K562 (cell line): ENCODE measurements around the gene SSTR1. TPM values are rescaled to one million over a fixed set of nuclear protein-coding genes. Genes with fewer than 3 reads are reported as not detected.

ENCODE experiments used
- ATAC-seq: fragments of 200-7000 bp; cut with Tn5 transposase; 3 replicates; pipeline ENCODE4 v1.9.1; 2020; ENCODE audit warnings: moderate library complexity
- BruUV-seq: library from RNA; stranded (reverse); fragments of 400-500 nt; replicated peaks from 2 replicates; lab custom pipeline; 2021; lab: Mats Ljungman, UMichigan
- CTCF ChIA-PET: fragments of 300-600 bp; formaldehyde crosslinking; extraction: SDS; loops from one replicate; lab custom pipeline; 2021; ENCODE audit warnings: low intra/inter-chr PET ratio; lab: Yijun Ruan, JAX
- POLR2A ChIA-PET: fragments of 300-600, 350-650 bp; sonication (Branson Sonifier 250); formaldehyde crosslinking; extraction: SDS; loops from one replicate; lab custom pipeline; 2021; ENCODE audit warnings: antibody characterized with exemption, inconsistent platforms; lab: Yijun Ruan, JAX
- DNase-seq, 4 experiments: peaks; one replicate each; pipeline versions ENCODE4 v3.0.0 to v3.0.0-alpha.2; 2011 to 2018; ENCODE audit warnings: low spot score in 3 of 4, mixed read lengths in 3 of 4; ENCODE audit errors: extremely low read depth in 1 of 4
- FAIRE-seq: peaks from 2 replicates; lab custom pipeline; 2011; peaks lifted over from hg19 to GRCh38; lab: Jason Lieb, UNC
- H2AFZ ChIP-seq: 2 replicates; pipeline ENCODE4 v1.6.0; 2011; ENCODE audit warnings: low read depth, low read length, control low read depth, inconsistent platforms
- H3K27ac ChIP-seq: fragments of 200-600 bp; 3 replicates; pipeline ENCODE4 v1.8.0; 2011; ENCODE audit warnings: low read depth, mild to moderate bottlenecking, control low read depth, inconsistent platforms, low read length, moderate library complexity, mixed read lengths; ENCODE audit errors: extremely low read depth
- H3K27me3 ChIP-seq, 2 experiments: fragments of 300-600 bp in 1 of 2; 2 replicates in 1 of 2; 3 replicates in 1 of 2; pipeline versions ENCODE4 v1.6.0 to v1.8.0; 2011; ENCODE audit warnings: inconsistent platforms in 2 of 2, low read length in 2 of 2, mild to moderate bottlenecking in 1 of 2, mixed read lengths in 1 of 2, moderate library complexity in 1 of 2; ENCODE audit not compliant: control insufficient read depth in 2 of 2, insufficient read depth in 2 of 2
- H3K36me3 ChIP-seq: fragments of 300-600 bp; 3 replicates; pipeline ENCODE4 v1.8.0; 2011; ENCODE audit warnings: mild to moderate bottlenecking, low read length, inconsistent platforms; ENCODE audit not compliant: control insufficient read depth, insufficient read depth
- H3K4me1 ChIP-seq, 2 experiments: fragments of 200-600 bp in 1 of 2; replicated peaks in 1 of 2; 2 replicates in 1 of 2; 3 replicates in 1 of 2; pipeline versions ENCODE4 v1.5.1 to v1.8.0; 2011; ENCODE audit warnings: inconsistent platforms in 2 of 2, low read length in 2 of 2, mild to moderate bottlenecking in 1 of 2, mixed read lengths in 1 of 2, moderate library complexity in 1 of 2; ENCODE audit not compliant: control insufficient read depth in 2 of 2, insufficient read depth in 2 of 2
- H3K4me2 ChIP-seq: 2 replicates; pipeline ENCODE4 v1.6.1; 2011; ENCODE audit warnings: low read length, control low read depth, inconsistent platforms, mixed read lengths; ENCODE audit not compliant: insufficient read depth
- H3K4me3 ChIP-seq: fragments of 200-600 bp; sonication (generic), shearing (Covaris generic); 2 replicates; pipeline ENCODE4 v1.5.1; 2016; ENCODE audit warnings: control low read depth, inconsistent platforms
- H3K79me2 ChIP-seq: fragments of 200-600 bp; 3 replicates; pipeline ENCODE4 v1.8.0; 2011; ENCODE audit warnings: low read length, inconsistent platforms; ENCODE audit not compliant: control insufficient read depth, insufficient read depth
- H3K9ac ChIP-seq, 2 experiments: 2 replicates each; pipeline versions ENCODE4 v1.6.0 to v1.6.1; 2011; ENCODE audit warnings: low read depth in 2 of 2, low read length in 2 of 2, control low read depth in 1 of 2, inconsistent platforms in 1 of 2, mild to moderate bottlenecking in 1 of 2, mixed read lengths in 1 of 2; ENCODE audit not compliant: insufficient read depth in 1 of 2
- H3K9me1 ChIP-seq: one replicate; pipeline ENCODE4 v1.6.0; 2011; ENCODE audit warnings: inconsistent platforms, mild to moderate bottlenecking, low read length, moderate library complexity; ENCODE audit not compliant: control insufficient read depth, insufficient read depth
- H3K9me3 ChIP-seq: replicated peaks from 2 replicates; pipeline ENCODE4 v1.5.1; 2011; ENCODE audit warnings: low read depth, low read length, inconsistent platforms; ENCODE audit not compliant: control insufficient read depth, insufficient read depth
- H4K20me1 ChIP-seq: replicated peaks from 2 replicates; pipeline ENCODE4 v1.6.1; 2011; ENCODE audit warnings: low read length, inconsistent platforms, mixed read lengths; ENCODE audit not compliant: control insufficient read depth, insufficient read depth
- CBX1 ChIP-seq: sonication (generic); IDR thresholded peaks from 2 replicates; pipeline ENCODE4 v1.6.1; 2016; ENCODE audit warnings: antibody characterized with exemption, low read depth, mild to moderate bottlenecking
- CBX3 ChIP-seq, 2 experiments: IDR thresholded peaks; 1 replicate in 1 of 2; 2 replicates in 1 of 2; pipeline ENCODE4 v1.6.1; 2012; ENCODE audit warnings: inconsistent platforms in 2 of 2, low read length in 2 of 2, borderline replicate concordance in 1 of 2, control low read depth in 1 of 2
- E4F1 ChIP-seq: fragments of 250-450 bp; sonication (Bioruptor Pico); IDR thresholded peaks from 2 replicates; pipeline ENCODE4 v1.5.0; 2021; ENCODE audit warnings: mild to moderate bottlenecking, borderline replicate concordance
- FOXA3 ChIP-seq, 2 experiments: fragments of 450-650 bp in 1 of 2; sonication (generic) in 1 of 2; formaldehyde crosslinking; IDR thresholded peaks in 1 of 2; conservative IDR thresholded peaks in 1 of 2; 2 replicates each; pipeline versions ENCODE4 v1.4.0 to v1.8.0; 2020 to 2022; ENCODE audit warnings: mild to moderate bottlenecking in 2 of 2, missing genetic modification reagents in 1 of 2
- GTF2E2 ChIP-seq: fragments of 200-800 bp; sonication (Bioruptor generic); IDR thresholded peaks from 2 replicates; pipeline ENCODE4 v1.6.1; 2016; ENCODE audit warnings: missing genetic modification characterization, missing compliant biosample characterization
- KLF13 ChIP-seq: fragments of 450-650 bp; IDR thresholded peaks from 2 replicates; pipeline ENCODE4 v1.6.1; 2016; ENCODE audit warnings: missing genetic modification characterization, low read depth, mild to moderate bottlenecking, missing compliant biosample characterization, moderate library complexity, borderline replicate concordance
- MXI1 ChIP-seq: IDR thresholded peaks from 2 replicates; pipeline ENCODE4 v1.6.1; 2011; ENCODE audit warnings: low read depth, mild to moderate bottlenecking, improper control_type of control experiment, low read length
- NFYB ChIP-seq: IDR thresholded peaks from 2 replicates; pipeline ENCODE4 v1.6.1; 2011; ENCODE audit warnings: mild to moderate bottlenecking, moderate library complexity; ENCODE audit not compliant: insufficient read length; ENCODE audit errors: extremely low read depth
- RBBP5 ChIP-seq: fragments of 200-600 bp; sonication (generic); IDR thresholded peaks from 2 replicates; pipeline ENCODE4 v1.6.1; 2012; ENCODE audit warnings: borderline replicate concordance, mild to moderate bottlenecking, low read length, control low read depth, inconsistent platforms; ENCODE audit not compliant: insufficient read depth, poor library complexity, severe bottlenecking
- U2AF2 ChIP-seq: fragments of 200-400 bp; formaldehyde crosslinking; optimal IDR thresholded peaks from 2 replicates; pipeline ENCODE3; 2017; ENCODE audit warnings: low read depth, mild to moderate bottlenecking, low read length
- ZC3H4 ChIP-seq: sonication (generic); formaldehyde crosslinking; IDR thresholded peaks from 2 replicates; pipeline ENCODE4 v1.9.0; 2021; ENCODE audit warnings: missing genetic modification reagents, borderline replicate concordance
- ZNF274 ChIP-seq: IDR thresholded peaks from 2 replicates; pipeline ENCODE4 v1.6.1; 2011; ENCODE audit warnings: low read depth, mild to moderate bottlenecking, low read length, moderate library complexity, borderline replicate concordance
- ZNF311 ChIP-seq: fragments of 250-450 bp; sonication (Bioruptor Pico); IDR thresholded peaks from 2 replicates; pipeline ENCODE4 v1.4.0; 2020; ENCODE audit warnings: mild to moderate bottlenecking, moderate library complexity
- ZNF324 ChIP-seq: fragments of 250-450 bp; sonication (Bioruptor Pico); IDR thresholded peaks from 2 replicates; pipeline ENCODE4 v1.4.0; 2020; ENCODE audit warnings: mild to moderate bottlenecking
- ZNF586 ChIP-seq: fragments of 450-650 bp; formaldehyde crosslinking; conservative IDR thresholded peaks from 2 replicates; pipeline ENCODE4 v1.4.0; 2020; ENCODE audit warnings: mild to moderate bottlenecking, moderate library complexity
- ZNF639 ChIP-seq, 2 experiments: fragments of 200-800 bp in 1 of 2; sonication (Bioruptor generic) in 1 of 2; sonication (generic) in 1 of 2; formaldehyde crosslinking in 1 of 2; IDR thresholded peaks in 1 of 2; conservative IDR thresholded peaks in 1 of 2; 2 replicates each; pipeline versions ENCODE4 v1.5.0 to v1.6.1; 2016 to 2020; ENCODE audit warnings: missing compliant biosample characterization in 1 of 2, missing genetic modification characterization in 1 of 2, missing genetic modification reagents in 1 of 2
- ZNF717 ChIP-seq: fragments of 250-450 bp; sonication (Bioruptor Pico); IDR thresholded peaks from 2 replicates; pipeline ENCODE4 v1.5.0; 2021
- WGBS: fragments of 100-300 bp; shearing (Covaris generic); methylation state at CpG from one replicate; pipeline ENCODE4 v1.1.6; 2016; ENCODE audit warnings: low coverage, mixed read lengths; ENCODE audit not compliant: insufficient coverage; ENCODE audit errors: missing lambda C conversion rate; 5-methylcytosine and 5-hydroxymethylcytosine counted together
- in situ Hi-C: fragments of 300-500 bp; cut with MboI; formaldehyde crosslinking; loops from 4 replicates; pipeline ENCODE4 v1.15.0; 2018; ENCODE audit warnings: inconsistent platforms, mixed read lengths
- intact Hi-C: fragments of 100-400 bp; cut with micrococcal nuclease; formaldehyde crosslinking; loops from 2 replicates; pipeline ENCODE4 v1.14.2; 2022
- polyA plus RNA-seq, 8 experiments: library from polyadenylated mRNA; depleted of rRNA in 4 of 8; stranded (reverse) in 5 of 8; unstranded in 3 of 8; fragments of >200 nt; fragmentation: Nextera tagmentation in 2 of 8; fragmentation: Illumina TruSeq in 1 of 8; extraction: Ambion mirVana in 2 of 8; extraction: Trizol in 1 of 8; gene quantifications; 2 replicates each; pipeline versions ENCODE4 v1.2.1 to v1.2.3, GENCODE V29; 2011 to 2014; ENCODE audit warnings: inconsistent platforms in 1 of 8, missing spikeins in 1 of 8
- total RNA-seq, 7 experiments: library from RNA; depleted of rRNA in 6 of 7; stranded (reverse); fragments of >200 nt in 6 of 7; fragmentation: Illumina TruSeq in 2 of 7; extraction: Trizol in 2 of 7; gene quantifications; 2 replicates each; pipeline versions ENCODE4 v1.2.1 to v1.2.3, GENCODE V29; 2011 to 2021; ENCODE audit warnings: low replicate concordance in 1 of 7

SSTR1 gene
- total and polyA plus RNA-seq, 9 of the 15 experiments (the other 6 are each of a cell fraction or from before 2014, with no cell fraction given): not detected

- no peak for TF ChIP-seq KLF13 (tag)
- no peak for TF ChIP-seq FOXA3 (CRISPR knock-in tag; conservative IDR thresholded peaks at IDR 0.05 in 1 of 2, IDR thresholded peaks at IDR 0.05 in 1 of 2)
- TF ChIP-seq ZNF274: no peak
- no peak for TF ChIP-seq ZC3H4
- TF ChIP-seq CBX1: no peak
- no peak for TF ChIP-seq CBX3 (IDR thresholded peaks at IDR 0.05; ENCODE audit: borderline replicate concordance in 1 of 2, low read length in 2 of 2)
- TF ChIP-seq MXI1: no peak
- TF ChIP-seq ZNF639 (CRISPR knock-in tag; conservative IDR thresholded peaks at IDR 0.05 in 1 of 2, IDR thresholded peaks at IDR 0.05 in 1 of 2): no peak
Measured at GRCh38 chr14:38199076-38199475, 8.6 kb upstream of the SSTR1 start (continued).

GRCh38 chr14:38199739-38200138, 8.0 kb upstream of the SSTR1 start:
- BruUV-seq: no TSS peak
- no peak overlapping the region for H2AFZ ChIP-seq
- H4K20me1 ChIP-seq: no peaks in the 10 kb centered on the region
- H3K9ac ChIP-seq: no peak overlapping the region
- H3K4me3 ChIP-seq: no peak overlapping the region
- H3K27me3 ChIP-seq: no peaks in the 10 kb centered on the region
- no peak for ATAC-seq
- CTCF ChIA-PET: no interaction called here
- H3K79me2 ChIP-seq: no peaks in the 10 kb centered on the region
- POLR2A ChIA-PET: no interaction called here
- no peaks in the 10 kb centered on the region for H3K36me3 ChIP-seq
- intact Hi-C loops: no loop called here
- no peaks in the 10 kb centered on the region for H3K4me1 ChIP-seq
- H3K27ac ChIP-seq: no peak overlapping the region
- no peak for DNase-seq
- H3K9me3 ChIP-seq: no peaks in the 10 kb centered on the region
- no peak overlapping the region for H3K4me2 ChIP-seq
- WGBS: 0% methylated on average over 1 of the region's 1 CpG
- H3K9me1 ChIP-seq: no peaks in the 10 kb centered on the region
- FAIRE-seq: no peak
- in situ Hi-C loops: no loop called here
- TF ChIP-seq ZNF311 (CRISPR knock-in tag): no peak
- TF ChIP-seq ZNF586 (CRISPR knock-in tag): no peak
- TF ChIP-seq GTF2E2: no peak
- no peak for TF ChIP-seq ZNF717
- TF ChIP-seq U2AF2: no peak
- no peak for TF ChIP-seq E4F1 (CRISPR knock-in tag)
- no peak for TF ChIP-seq RBBP5
- no peak for TF ChIP-seq ZNF324
- no peak for TF ChIP-seq NFYB
